Gastrocnemius medialis (tissue), 4 donors: Measurements from ENCODE around the gene CAPN5.
"Not testable (repeated sequence)": the region's sequence is repeated elsewhere in the genome, so short reads cannot be mapped to it uniquely, and the experiment has no call there.

ENCODE experiments used
- POLR2A ChIP-seq, 2 donors: fragments of 450-650 bp; IDR thresholded peaks; one replicate each; pipeline ENCODE4 v1.6.1; 2017; ENCODE audit warnings: antibody characterized with exemption in 2 of 2, mild to moderate bottlenecking in 2 of 2, moderate library complexity in 2 of 2
- TF ChIP-seq, protein P1 (sequence below), 5 experiments: fragments of 450-650 bp in 3 of 5; fragments of 200-600 bp in 2 of 5; sonication (generic) in 2 of 5; IDR thresholded peaks in 4 of 5; conservative IDR thresholded peaks in 1 of 5; 1 replicate in 4 of 5; 2 replicates in 1 of 5; pipeline ENCODE4 v1.5.1; 2016 to 2019; ENCODE audit warnings: antibody characterized with exemption in 5 of 5, mild to moderate bottlenecking in 3 of 5, moderate library complexity in 3 of 5

- TF ChIP-seq, protein P1, sequence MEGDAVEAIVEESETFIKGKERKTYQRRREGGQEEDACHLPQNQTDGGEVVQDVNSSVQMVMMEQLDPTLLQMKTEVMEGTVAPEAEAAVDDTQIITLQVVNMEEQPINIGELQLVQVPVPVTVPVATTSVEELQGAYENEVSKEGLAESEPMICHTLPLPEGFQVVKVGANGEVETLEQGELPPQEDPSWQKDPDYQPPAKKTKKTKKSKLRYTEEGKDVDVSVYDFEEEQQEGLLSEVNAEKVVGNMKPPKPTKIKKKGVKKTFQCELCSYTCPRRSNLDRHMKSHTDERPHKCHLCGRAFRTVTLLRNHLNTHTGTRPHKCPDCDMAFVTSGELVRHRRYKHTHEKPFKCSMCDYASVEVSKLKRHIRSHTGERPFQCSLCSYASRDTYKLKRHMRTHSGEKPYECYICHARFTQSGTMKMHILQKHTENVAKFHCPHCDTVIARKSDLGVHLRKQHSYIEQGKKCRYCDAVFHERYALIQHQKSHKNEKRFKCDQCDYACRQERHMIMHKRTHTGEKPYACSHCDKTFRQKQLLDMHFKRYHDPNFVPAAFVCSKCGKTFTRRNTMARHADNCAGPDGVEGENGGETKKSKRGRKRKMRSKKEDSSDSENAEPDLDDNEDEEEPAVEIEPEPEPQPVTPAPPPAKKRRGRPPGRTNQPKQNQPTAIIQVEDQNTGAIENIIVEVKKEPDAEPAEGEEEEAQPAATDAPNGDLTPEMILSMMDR (IDR thresholded peaks at IDR 0.05 in 4 of 5, conservative IDR thresholded peaks at IDR 0.05 in 1 of 5), result not testable (repeated sequence)
- TF ChIP-seq POLR2A (IDR thresholded peaks at IDR 0.05), result not testable (repeated sequence)
Observed at GRCh38 chr11:77097180-77097579, 30.4 kb downstream of the CAPN5 start.
